H7 (cell line): Measurements from ENCODE around the gene KLRF1. TPM values are rescaled to one million over a fixed set of nuclear protein-coding genes. Genes with fewer than 3 reads are reported as not detected.

ENCODE experiments used
- DNase-seq: peaks from one replicate; pipeline ENCODE4 v3.0.0; 2012
- H3K27me3 ChIP-seq: 2 replicates; pipeline ENCODE4 v1.6.0; 2011; ENCODE audit warnings: mild to moderate bottlenecking, low read length; ENCODE audit not compliant: control insufficient read depth, insufficient read depth
- H3K36me3 ChIP-seq: replicated peaks from 2 replicates; pipeline ENCODE4 v1.5.1; 2011; ENCODE audit warnings: low read length; ENCODE audit not compliant: control insufficient read depth, insufficient read depth
- H3K4me3 ChIP-seq: 2 replicates; pipeline ENCODE4 v1.5.1; 2011; ENCODE audit warnings: low read depth, mild to moderate bottlenecking, control low read depth, low read length, moderate library complexity; ENCODE audit not compliant: insufficient read depth
- total RNA-seq: library from RNA; depleted of rRNA; stranded (reverse); fragments of >200 nt; shearing (Covaris generic); gene quantifications from 2 replicates; pipeline ENCODE4 v1.2.3, GENCODE V29; 2014; rRNA removed

The KLRF1 gene
- total RNA-seq: 0.42 TPM in 1 of 2 replicates, not detected in the other

- DNase-seq: no peak
- no peaks in the 10 kb centered on the region for H3K27me3 ChIP-seq
- H3K4me3 ChIP-seq: no peak within 1 kb of the TSS
- H3K36me3 ChIP-seq: no peaks in the 10 kb centered on the region
Observed at GRCh38 chr12:9827209-9827888, at the start of gene KLRF1. TSS of gene KLRF1 (plus strand) at chr12:9827481. CDS start at chr12:9827545, 64 bp downstream.

DNA sequence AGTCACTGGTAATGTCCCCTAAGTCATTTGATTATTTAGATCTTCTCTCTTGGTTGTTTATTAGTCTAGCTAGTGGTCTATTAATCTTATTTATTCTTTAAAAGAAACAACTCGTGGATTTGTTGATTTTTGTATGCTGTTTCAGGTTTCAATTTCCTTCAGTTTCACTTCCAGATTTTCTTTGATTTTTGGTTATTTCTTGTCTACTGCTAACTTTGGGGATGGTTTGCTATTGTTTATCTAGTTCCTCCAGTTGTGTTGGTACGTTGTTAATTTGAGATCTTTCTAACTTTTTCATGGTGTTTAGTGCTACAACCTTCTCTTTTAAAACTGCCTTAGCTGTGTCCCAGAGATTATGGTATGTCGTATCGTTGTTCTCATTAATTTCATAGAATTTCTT is 48.1 kb upstream of the KLRF1 start:
- Histone ChIP-seq H3K36me3 (no peaks in the 10 kb centered on the region), H3K4me3 (no peak overlapping the region), H3K27me3 (no peaks in the 10 kb centered on the region)
- DNase-seq: no peak

- Histone ChIP-seq H3K27me3 (no peaks in the 10 kb centered on the region), H3K4me3 (no peak overlapping the region), H3K36me3 (no peaks in the 10 kb centered on the region)
- DNase-seq: no peak
Observed at GRCh38 chr12:9781360-9781759, 45.9 kb upstream of the KLRF1 start.

DNA sequence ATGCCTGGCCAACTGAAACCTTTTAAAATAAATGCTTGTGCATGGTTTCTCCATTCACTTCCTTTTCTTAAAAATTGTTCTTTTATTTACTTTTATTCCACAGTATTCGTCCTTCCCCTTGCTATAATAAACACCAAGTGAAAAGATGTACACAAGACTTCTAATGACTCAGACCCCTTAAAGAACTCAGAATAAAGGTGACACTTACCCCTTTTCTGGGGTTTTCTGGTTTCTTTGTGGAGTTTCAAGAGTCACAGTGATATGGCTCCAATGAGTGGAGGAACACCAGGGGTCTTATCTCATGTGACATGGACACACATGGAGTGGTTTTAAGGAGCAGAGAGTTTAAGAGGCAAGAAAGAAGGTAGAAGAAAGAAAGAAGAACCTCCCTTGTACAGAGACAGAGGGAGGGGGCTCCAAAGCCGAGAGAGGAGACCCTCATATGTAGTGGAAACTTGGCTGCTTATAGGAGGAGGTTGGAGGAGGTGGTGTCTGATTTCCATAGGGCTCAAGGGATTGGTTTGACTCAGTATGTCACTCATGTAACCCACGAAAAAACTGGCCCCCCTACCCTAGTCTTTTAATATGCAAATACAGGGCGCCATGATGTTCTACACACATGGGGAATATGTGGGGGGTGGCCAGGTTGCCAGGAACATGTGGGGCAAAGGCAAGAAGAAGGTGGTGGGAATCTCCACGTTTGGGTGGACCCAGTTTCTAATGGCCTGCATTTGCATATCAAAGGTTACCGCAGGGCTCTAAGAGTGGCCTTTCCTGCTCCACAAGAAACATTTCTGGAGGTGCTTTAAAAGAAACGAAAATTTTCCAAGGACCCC is 44.5 kb upstream of the KLRF1 start:
- no peak for DNase-seq

GRCh38 chr12:9784326-9784725 is 43.0 kb upstream of the KLRF1 start:
- H3K4me3 ChIP-seq: no peak overlapping the region
- no peaks in the 10 kb centered on the region for H3K36me3 ChIP-seq
- no peaks in the 10 kb centered on the region for H3K27me3 ChIP-seq
- no peak for DNase-seq

More for the DNA sequence above, 44.5 kb upstream of the KLRF1 start:
- Histone ChIP-seq H3K4me3 (no peak overlapping the region), H3K36me3 (no peaks in the 10 kb centered on the region), H3K27me3 (no peaks in the 10 kb centered on the region)

GRCh38 chr12:9784816-9785215 is 42.5 kb upstream of the KLRF1 start:
- DNase-seq: no peak

DNA sequence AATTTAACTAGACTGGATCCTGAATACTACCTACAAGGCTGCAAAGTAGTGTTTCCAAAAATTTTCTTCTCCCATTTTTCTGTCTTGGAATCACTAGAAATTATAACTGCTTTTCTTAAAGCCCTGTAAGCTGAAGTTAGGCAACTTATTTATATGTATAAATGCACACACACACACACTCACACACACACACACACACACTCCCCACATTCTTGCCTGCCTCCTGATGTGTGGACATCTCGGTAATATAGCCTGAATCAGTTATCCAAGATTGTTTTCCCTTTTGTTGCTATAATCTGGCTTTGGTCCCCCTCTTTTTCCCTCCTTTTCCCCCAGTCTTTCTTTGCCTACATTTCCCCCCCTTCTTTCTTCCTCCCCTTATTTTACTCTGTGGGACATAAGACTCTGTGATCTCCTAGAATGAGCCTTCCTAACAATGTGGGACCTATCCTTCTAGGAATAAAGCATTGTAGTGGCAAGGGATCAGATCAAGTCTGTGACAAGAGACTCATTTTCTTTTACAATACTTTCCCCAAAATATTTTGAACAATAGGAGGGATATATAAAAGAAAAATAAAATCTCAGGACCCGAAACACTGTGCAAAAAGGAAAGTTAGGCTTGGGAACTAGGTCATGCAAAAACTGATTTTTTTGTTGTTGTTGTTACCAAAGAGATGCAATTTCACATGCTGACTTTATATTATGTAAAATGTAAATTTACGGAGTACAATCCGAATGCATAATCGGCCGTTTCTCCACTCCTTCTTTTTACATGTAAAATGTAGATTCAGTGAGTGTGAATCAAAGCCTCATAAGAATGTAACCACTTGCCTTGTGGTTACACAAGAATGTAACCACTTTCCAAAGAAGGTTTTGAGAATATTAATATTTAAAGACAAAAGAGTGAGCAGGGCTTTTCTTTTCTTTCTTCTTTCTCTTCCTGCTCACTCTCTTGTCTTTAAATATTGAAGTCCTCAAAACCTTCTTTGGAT is 40.3 kb upstream of the KLRF1 start:
- no peak for DNase-seq
- Histone ChIP-seq H3K27me3 (no peaks in the 10 kb centered on the region), H3K36me3 (no peaks in the 10 kb centered on the region), H3K4me3 (no peak overlapping the region)

More at GRCh38 chr12:9784816-9785215, 42.5 kb upstream of the KLRF1 start:
- Histone ChIP-seq H3K4me3 (no peak overlapping the region), H3K27me3 (no peaks in the 10 kb centered on the region), H3K36me3 (no peaks in the 10 kb centered on the region)

DNA sequence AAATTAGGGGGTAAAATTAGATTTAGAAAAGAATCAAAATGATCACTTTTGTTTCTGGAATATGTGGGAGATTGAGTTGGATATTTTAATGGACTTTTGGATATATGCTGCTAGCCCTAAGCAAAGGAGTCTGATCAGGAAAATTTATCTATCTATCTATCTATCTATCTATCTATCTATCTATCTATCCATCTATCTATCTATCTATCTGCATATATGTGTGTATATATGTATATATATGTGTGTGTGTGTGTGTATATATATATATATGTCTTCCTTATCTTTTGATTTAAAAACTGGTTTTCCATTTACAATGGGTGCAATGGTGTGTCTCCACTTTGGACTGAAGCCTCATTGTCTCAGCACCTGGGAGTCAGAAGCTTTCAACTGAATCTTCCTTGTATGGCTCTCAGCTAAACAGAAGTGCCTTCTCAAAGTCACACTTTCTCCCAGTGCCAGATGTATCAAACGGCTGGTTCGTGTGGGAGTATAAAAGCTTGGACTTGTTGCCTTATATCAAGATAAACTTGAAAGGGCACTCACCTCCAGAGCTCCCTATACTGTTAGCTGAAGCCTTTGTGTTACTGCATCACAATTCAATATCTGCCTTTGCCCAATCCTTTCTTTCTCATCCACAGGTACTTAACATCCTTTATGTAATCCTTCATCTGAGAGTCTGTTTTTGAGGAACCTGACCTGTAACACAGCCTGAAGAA is 34.9 kb upstream of the KLRF1 start:
- Histone ChIP-seq H3K27me3 (no peaks in the 10 kb centered on the region), H3K4me3 (no peak overlapping the region), H3K36me3 (no peaks in the 10 kb centered on the region)
- DNase-seq: no peak

DNA sequence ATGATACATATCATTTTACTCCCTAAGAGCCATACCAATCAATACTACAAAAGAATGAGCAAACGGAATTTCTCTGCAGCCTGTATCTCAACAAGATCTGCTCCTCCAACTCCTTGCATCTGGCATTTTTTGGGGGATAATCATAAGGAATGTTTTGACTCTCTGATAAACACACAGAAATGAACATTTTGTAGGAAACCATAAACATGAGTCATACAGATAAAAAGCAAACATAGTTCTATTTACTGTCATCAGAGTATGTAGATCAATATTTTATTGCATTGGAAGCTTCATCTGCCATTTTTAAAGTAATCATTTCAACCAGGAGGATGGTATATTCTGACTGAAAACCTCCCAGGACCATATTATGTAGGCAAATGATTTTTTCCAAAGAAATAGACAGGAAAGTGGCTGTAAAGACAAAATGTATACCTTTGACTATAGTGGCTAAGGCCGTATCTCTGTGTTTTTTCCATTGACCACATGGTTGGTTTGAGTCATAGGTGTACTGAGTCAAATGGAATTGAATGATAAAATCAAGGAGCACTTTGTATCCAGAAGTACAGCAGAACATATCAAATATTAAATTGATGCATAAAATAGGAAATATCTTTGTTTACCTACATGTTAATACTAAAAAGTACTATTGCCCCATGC is 34.2 kb upstream of the KLRF1 start:
- DNase-seq: no peak
- Histone ChIP-seq H3K36me3 (no peaks in the 10 kb centered on the region), H3K27me3 (no peaks in the 10 kb centered on the region), H3K4me3 (no peak overlapping the region)

- DNase-seq: no peak
- Histone ChIP-seq H3K27me3 (no peaks in the 10 kb centered on the region), H3K36me3 (no peaks in the 10 kb centered on the region), H3K4me3 (no peak overlapping the region)
Observed at GRCh38 chr12:9793779-9794395, 33.4 kb upstream of the KLRF1 start.

DNA sequence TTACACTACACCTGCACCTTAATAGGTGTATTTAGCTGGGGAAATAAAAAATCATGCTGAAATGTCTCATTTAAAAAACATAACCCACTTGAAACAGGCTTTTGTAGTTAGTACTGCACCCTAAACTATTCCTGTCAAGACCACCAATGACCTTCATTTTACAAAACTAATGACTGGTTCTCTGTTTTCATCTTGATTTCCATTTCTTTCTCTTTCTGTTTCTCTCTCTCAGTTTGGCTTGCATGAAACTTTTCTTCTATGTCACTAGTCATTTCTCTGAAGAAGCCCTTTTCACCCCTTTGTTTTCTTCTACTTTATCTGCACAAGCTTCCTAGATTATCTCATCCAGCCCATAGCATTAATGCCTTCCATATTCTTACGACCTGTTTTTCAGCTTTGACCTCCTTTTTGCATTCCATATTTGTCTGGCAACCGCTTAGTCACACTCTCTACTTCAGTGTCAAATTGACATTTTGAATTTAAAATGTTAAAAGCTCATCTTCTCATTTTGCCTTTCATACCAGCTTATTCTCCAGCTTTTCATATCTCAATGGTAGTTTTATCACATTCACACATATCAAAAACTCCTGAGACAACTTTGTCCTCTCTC is 32.7 kb upstream of the KLRF1 start:
- Histone ChIP-seq H3K36me3 (no peaks in the 10 kb centered on the region), H3K27me3 (no peaks in the 10 kb centered on the region)
- DNase-seq: no peak

DNA sequence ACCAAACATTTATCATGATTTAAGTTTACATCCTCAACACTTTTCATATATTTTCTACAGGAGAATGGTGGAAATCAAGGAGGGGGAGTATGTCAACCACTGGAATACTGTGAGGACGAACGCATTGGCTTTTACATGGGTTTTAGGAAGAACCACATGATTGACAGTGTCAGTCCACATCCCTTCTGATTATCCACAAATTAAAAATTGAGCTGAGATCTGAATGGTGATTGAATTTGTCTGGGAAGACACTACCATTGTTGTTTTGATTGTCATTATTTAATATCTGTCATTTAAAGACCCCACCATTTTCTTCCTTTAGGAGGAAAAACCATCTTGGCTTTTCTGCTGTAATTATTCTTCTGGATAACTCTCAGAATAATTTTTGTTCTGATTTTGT is 31.3 kb upstream of the KLRF1 start:
- no peak overlapping the region for H3K4me3 ChIP-seq
- no peaks in the 10 kb centered on the region for H3K27me3 ChIP-seq
- H3K36me3 ChIP-seq: no peaks in the 10 kb centered on the region
- DNase-seq: no peak

More for the DNA sequence above, 32.7 kb upstream of the KLRF1 start:
- H3K4me3 ChIP-seq: no peak overlapping the region

DNA sequence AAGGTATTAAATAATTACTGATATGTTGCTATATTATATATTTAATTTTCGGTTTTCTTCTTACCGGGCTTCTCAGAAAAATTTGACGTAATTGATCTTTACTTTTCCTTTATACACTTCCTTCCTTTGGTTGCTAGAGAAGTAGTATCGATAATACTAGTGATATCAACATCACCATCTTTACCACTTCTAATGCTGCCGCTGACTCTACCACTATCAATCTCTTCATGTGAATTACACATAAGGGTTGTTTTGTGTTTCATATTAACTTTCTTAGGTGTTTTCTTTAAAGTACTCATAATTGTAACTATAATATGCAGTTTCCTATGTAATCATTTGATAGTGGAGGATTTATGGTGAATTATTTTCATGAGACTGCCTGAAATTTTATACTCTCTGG is 30.9 kb upstream of the KLRF1 start:
- Histone ChIP-seq H3K27me3 (no peaks in the 10 kb centered on the region), H3K4me3 (no peak overlapping the region), H3K36me3 (no peaks in the 10 kb centered on the region)
- DNase-seq: no peak
